Measurements from ENCODE around the gene CLN6. TPM values are rescaled to one million over a fixed set of nuclear protein-coding genes. Genes with fewer than 3 reads are reported as not detected.
A peak's percentile ranks its signal among the peaks of the same experiment; 100 is the strongest.

The CLN6 gene
- total RNA-seq, 4 donors from 2014 or later = 13.4 to 18.2 (median 16.1) TPM

DNA sequence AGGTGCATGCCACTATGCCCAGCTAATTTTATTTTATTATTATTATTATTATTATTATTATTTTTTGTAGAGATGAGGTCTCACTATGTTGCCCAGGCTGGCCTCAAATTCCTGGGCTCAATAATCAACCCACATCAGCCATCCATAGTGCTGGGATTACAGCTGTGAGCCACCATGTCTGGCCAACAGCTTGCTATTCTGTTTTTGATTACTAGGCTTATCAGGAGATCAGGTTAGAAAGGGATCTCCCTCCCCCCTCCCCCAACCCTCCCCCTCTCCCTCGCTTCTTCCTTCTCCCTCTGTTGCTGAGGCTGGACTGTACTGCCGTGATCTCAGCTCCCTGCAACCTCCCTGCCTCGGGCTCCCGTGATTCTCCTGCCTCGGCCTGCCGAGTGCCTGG lies 8.6 kb downstream of the CLN6 start:
- peaks cover 0 to 17% (median 6%) of the 10 kb centered on the region in 4 donors for H3K36me3 ChIP-seq
- peak; percentile 24 for DNase-seq (ENCODE audit: extremely low spot score)
- no peaks in the 10 kb centered on the region for H3K27me3 ChIP-seq
- H3K27ac ChIP-seq (replicated peaks in 1 of 4) = no peak overlapping the region
- H3K4me3 ChIP-seq = no peak overlapping the region
- no peaks in the 10 kb centered on the region for H3K4me1 ChIP-seq
- no peaks in the 10 kb centered on the region for H3K9me3 ChIP-seq
- intact Hi-C loops (cut with DNase I) = no loop called here
- 81% methylated on average over 2 of the region's 6 CpGs for WGBS
- TF ChIP-seq CTCF (IDR thresholded peaks at IDR 0.05) = no peak
- no peak for TF ChIP-seq POLR2A (IDR thresholded peaks at IDR 0.05; ENCODE audit: low read depth)
- TF ChIP-seq POLR2AphosphoS5 (IDR thresholded peaks at IDR 0.05) = no peak
- no peak for TF ChIP-seq EP300 (IDR thresholded peaks at IDR 0.05)

GRCh38 chr15:68220489-68220888 lies 9.0 kb downstream of the CLN6 start:
- Histone ChIP-seq H3K4me1 (no peaks in the 10 kb centered on the region), H3K27me3 (no peaks in the 10 kb centered on the region), H3K27ac (replicated peaks in 1 of 4) (no peak overlapping the region), H3K9me3 (no peaks in the 10 kb centered on the region), H3K4me3 (no peak overlapping the region), H3K36me3 (peaks cover 0 to 17% (median 10%) of the 10 kb centered on the region in 4 donors)
- WGBS = 92% methylated on average over 2 of the region's 2 CpGs
- no peak for TF ChIP-seq EP300 (IDR thresholded peaks at IDR 0.05)
- no peak for TF ChIP-seq CTCF (IDR thresholded peaks at IDR 0.05)
- no peak for TF ChIP-seq POLR2AphosphoS5 (IDR thresholded peaks at IDR 0.05)
- no peak for TF ChIP-seq POLR2A (IDR thresholded peaks at IDR 0.05; ENCODE audit: low read depth)
- intact Hi-C loops (cut with DNase I) = no loop called here
- DNase-seq (ENCODE audit: extremely low spot score) = no peak

- TF ChIP-seq CTCF (IDR thresholded peaks at IDR 0.05) = no peak
- no peak overlapping the region for H3K4me3 ChIP-seq
- H3K27me3 ChIP-seq = no peaks in the 10 kb centered on the region
- H3K4me1 ChIP-seq = no peaks in the 10 kb centered on the region
- peaks cover 0 to 17% (median 10%) of the 10 kb centered on the region in 4 donors for H3K36me3 ChIP-seq
- 92% methylated on average over 9 of the region's 9 CpGs for WGBS
- no peaks in the 10 kb centered on the region for H3K9me3 ChIP-seq
- no peak for DNase-seq (ENCODE audit: extremely low spot score)
- no peak overlapping the region for H3K27ac ChIP-seq (replicated peaks in 1 of 4)
- intact Hi-C loops (cut with DNase I) = loop anchor here (10.0 kb wide), 1 partner anchor 64 kb away; no protein-coding TSS in a partner anchor
Observed at GRCh38 chr15:68218847-68219798, 10.4 kb downstream of the CLN6 start.

DNA sequence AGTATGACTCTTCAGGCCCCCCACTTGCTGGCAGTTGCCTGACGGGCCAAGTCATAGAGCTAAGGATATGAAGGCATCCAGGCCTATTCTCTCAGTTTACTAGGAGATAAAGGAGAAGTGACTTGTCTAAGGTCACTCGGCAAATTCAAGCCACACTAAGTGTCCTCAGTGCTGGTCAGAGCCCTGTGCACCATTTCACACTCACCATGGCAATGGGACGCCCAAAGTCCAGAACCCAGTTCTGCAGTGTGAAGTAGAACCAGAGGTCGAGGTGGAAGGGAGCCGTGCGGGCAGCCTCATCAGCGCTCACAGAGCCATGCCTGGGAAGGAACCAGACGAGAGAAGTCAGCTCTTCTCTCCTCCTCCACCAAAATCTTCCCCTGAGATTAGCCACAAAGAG lies 11.2 kb downstream of the CLN6 start:
- WGBS = over 99% methylated on average over 7 of the region's 8 CpGs
- peaks cover 0 to 17% (median 10%) of the 10 kb centered on the region in 4 donors for H3K36me3 ChIP-seq
- no peak overlapping the region for H3K4me3 ChIP-seq
- H3K27me3 ChIP-seq = no peaks in the 10 kb centered on the region
- H3K9me3 ChIP-seq = no peaks in the 10 kb centered on the region
- H3K4me1 ChIP-seq = no peaks in the 10 kb centered on the region
- no peak for TF ChIP-seq CTCF (IDR thresholded peaks at IDR 0.05)
- no peak for DNase-seq (ENCODE audit: extremely low spot score)
- H3K27ac ChIP-seq (replicated peaks in 1 of 4) = no peak overlapping the region
- intact Hi-C loops (cut with DNase I) = loop anchor here (10.0 kb wide), 1 partner anchor 64 kb away; no protein-coding TSS in a partner anchor

Data from esophagus muscularis mucosa (tissue), 4 donors.